BJ (cell line): ENCODE data around the gene GNG13. TPM values are rescaled to one million over a fixed set of nuclear protein-coding genes. Genes with fewer than 3 reads are reported as not detected.

ENCODE experiments used
- CTCF ChIA-PET: fragments of 350-600 bp; formaldehyde crosslinking; extraction: SDS; loops from one replicate; lab custom pipeline; 2021; ENCODE audit warnings: antibody characterized with exemption, inconsistent platforms; lab: Yijun Ruan, JAX
- POLR2A ChIA-PET: fragments of 300-600 bp; sonication (Branson Sonifier 250); formaldehyde crosslinking; extraction: SDS; loops from one replicate; lab custom pipeline; 2021; ENCODE audit warnings: antibody characterized with exemption; lab: Charles Lee
- DNase-seq: peaks from one replicate; pipeline ENCODE4 v3.0.0-alpha.2; 2011; ENCODE audit warnings: low read depth
- H3K27me3 ChIP-seq: 2 replicates; pipeline ENCODE4 v1.6.0; 2011; ENCODE audit warnings: low read length; ENCODE audit not compliant: control insufficient read depth, insufficient read depth
- H3K36me3 ChIP-seq: 2 replicates; pipeline ENCODE4 v1.5.1; 2011; ENCODE audit warnings: low read length; ENCODE audit not compliant: control insufficient read depth, insufficient read depth
- H3K4me3 ChIP-seq: 2 replicates; pipeline ENCODE4 v1.5.1; 2011; ENCODE audit warnings: low read depth, mild to moderate bottlenecking, control low read depth, low read length
- polyA plus RNA-seq: library from polyadenylated mRNA; depleted of rRNA; stranded (reverse); fragments of >200 nt; gene quantifications from 2 replicates; pipeline ENCODE4 v1.2.3, GENCODE V29; 2011
- TF ChIP-seq, protein P1 (sequence below): IDR thresholded peaks from 2 replicates; pipeline ENCODE4 v1.5.1; 2011; ENCODE audit warnings: low read depth, mild to moderate bottlenecking, control low read depth, inconsistent platforms, low read length, moderate library complexity; ENCODE audit not compliant: insufficient read depth

GNG13 gene
- polyA plus RNA-seq, 1 experiment: not detected

DNA sequence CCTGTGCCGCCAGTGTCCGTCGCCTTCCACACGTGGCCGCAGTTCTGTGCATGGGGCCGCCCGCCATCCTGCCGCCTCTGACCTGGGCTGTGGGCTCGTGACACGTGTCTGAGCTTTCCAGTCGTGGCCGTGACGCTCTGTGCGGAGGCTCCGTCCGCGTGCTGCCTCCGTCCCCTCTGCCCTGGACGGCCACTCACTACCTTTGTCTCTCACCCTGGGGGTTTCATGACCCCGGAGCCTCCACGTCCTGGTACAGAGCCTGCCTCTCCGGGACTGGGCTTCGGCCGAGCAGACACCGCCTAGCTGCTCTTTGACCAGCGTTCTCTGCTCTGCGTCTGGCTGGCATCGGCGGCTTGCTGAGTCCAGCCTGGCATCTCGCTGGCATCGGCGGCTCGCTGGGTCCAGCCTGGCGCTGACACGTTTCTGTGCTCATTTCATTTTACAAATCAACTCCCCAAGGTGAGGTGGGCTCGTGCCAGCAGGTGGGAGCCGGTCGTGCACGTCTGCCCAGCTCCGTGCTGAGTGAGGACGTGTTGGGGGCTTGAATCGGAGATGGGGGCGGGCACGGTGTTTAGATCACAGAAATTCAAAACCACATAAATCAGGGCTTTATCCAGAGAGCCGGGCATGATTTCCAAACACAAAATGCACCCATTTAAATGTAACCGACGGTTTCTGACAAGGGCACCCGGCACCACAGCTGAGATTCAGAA lies 44.3 kb upstream of the GNG13 start:
- Histone ChIP-seq H3K36me3 (no peaks in the 10 kb centered on the region), H3K27me3 (no peaks in the 10 kb centered on the region), H3K4me3 (no peak overlapping the region)
- POLR2A ChIA-PET: no interaction called here
- no peak for DNase-seq
- TF ChIP-seq, protein P1, sequence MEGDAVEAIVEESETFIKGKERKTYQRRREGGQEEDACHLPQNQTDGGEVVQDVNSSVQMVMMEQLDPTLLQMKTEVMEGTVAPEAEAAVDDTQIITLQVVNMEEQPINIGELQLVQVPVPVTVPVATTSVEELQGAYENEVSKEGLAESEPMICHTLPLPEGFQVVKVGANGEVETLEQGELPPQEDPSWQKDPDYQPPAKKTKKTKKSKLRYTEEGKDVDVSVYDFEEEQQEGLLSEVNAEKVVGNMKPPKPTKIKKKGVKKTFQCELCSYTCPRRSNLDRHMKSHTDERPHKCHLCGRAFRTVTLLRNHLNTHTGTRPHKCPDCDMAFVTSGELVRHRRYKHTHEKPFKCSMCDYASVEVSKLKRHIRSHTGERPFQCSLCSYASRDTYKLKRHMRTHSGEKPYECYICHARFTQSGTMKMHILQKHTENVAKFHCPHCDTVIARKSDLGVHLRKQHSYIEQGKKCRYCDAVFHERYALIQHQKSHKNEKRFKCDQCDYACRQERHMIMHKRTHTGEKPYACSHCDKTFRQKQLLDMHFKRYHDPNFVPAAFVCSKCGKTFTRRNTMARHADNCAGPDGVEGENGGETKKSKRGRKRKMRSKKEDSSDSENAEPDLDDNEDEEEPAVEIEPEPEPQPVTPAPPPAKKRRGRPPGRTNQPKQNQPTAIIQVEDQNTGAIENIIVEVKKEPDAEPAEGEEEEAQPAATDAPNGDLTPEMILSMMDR: no peak
- CTCF ChIA-PET: no interaction called here

DNA sequence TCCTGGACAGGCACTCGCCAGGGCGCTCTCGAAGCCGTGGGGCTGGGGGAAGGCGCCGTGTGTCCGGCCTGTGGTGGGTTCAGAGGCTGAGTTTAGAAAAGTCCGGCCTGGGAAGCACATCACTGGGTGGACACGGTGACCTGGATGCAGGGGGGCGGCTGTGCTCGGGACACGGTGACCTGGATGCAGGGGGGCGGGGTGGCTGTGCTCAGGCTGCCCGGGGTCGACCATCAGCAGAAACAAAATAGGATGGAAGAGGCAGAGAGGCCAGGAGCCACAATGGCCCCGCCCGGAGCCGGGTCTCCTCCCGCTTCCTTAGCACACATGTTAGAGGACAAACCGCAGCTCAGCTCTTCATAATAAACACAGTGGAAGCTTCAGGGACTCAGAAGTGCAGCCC lies 43.2 kb upstream of the GNG13 start:
- Histone ChIP-seq H3K27me3 (no peaks in the 10 kb centered on the region), H3K4me3 (no peak overlapping the region), H3K36me3 (no peaks in the 10 kb centered on the region)
- POLR2A ChIA-PET: no interaction called here
- TF ChIP-seq, protein P1: no peak
- CTCF ChIA-PET: no interaction called here
- DNase-seq: no peak

DNA sequence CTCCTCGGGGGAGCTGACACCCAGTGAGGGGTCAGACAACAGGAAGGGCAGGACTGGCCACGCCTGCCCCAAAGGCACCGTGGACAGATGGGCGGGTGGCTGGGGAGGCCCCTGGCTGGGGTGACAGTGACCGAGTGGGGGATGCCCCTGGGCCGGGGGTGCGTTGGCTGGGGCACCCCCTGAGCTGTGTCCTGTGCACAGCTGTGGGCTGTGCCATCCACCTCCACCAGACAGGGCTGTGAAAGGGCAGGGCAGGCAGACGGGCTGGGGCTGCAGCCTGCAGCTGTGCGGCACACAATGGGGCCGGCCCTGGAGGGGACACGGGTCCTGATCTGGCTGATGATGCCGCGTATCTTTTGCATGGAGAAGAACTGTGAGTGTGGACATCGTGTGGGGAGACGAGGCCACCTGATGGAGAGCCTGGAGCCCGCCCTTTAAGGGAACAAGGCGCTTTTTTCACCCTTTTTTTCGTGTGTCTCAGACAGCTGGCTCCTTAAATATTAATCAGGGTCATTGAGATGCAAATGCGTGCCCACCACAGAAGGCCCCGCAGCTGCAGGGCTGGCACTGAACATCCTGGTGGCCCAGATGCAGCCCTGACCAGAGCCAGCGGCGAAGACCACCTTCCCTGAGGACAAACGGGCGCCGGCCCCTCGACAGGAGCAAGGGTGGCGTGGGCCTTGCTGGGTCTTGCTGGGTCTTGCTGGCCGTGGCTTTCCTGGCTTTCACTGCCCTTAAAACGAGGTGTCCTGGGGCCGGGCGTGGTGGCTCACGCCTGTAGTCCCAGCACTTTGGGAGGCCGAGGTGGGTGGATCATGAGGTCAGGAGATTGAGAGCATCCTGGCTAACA lies 42.4 kb upstream of the GNG13 start:
- no peak overlapping the region for H3K4me3 ChIP-seq
- TF ChIP-seq, protein P1: no peak
- ChIA-PET POLR2A (no interaction called here), CTCF (no interaction called here)
- no peaks in the 10 kb centered on the region for H3K27me3 ChIP-seq
- no peak for DNase-seq
- no peaks in the 10 kb centered on the region for H3K36me3 ChIP-seq

- ChIA-PET CTCF (no interaction called here), POLR2A (no interaction called here)
- Histone ChIP-seq H3K27me3 (no peaks in the 10 kb centered on the region), H3K36me3 (no peaks in the 10 kb centered on the region), H3K4me3 (no peak overlapping the region)
- TF ChIP-seq, protein P1: no peak
- DNase-seq: no peak
These were observed 41.5 kb upstream of the GNG13 start for GRCh38 chr16:842061-842476.

DNA sequence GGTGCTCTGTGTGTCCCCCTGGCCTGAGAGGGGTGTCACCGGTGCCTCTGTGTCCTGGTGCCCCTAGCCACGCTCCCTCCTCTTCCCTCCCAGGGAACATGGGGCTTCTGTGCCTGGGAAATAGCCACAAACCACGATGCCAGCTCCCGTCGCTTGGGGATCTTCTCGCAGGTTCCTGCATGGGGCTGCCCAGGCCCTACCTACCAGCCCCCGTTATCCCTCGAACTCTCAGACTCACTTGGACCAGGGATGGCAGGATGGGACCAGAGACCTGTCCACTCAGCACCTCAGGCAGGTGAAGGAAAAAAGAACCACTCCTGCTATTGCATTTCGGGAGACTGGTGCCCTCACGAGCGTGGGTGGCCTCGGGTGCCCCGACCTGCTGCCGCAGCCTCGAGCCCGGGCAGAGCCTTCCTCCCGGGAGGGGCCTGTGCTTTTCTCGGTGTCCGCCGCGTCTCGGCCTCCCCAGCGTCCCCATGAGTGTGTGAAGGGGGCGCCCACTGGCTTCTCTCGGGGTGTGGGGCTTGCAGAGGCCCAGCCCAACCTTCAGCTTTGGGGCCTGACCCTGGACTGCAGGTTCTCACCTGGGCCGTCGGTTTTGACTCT lies 41.0 kb upstream of the GNG13 start:
- CTCF ChIA-PET: no interaction called here

More for the DNA sequence above, 41.0 kb upstream of the GNG13 start:
- POLR2A ChIA-PET: no interaction called here
- no peak for DNase-seq
- TF ChIP-seq, protein P1: no peak
- H3K36me3 ChIP-seq: no peaks in the 10 kb centered on the region
- no peak overlapping the region for H3K4me3 ChIP-seq
- H3K27me3 ChIP-seq: no peaks in the 10 kb centered on the region
